Activated CD4-positive, alpha-beta T cell treated with anti-CD3 and anti-CD28 coated beads for 48 hours (primary cell): ENCODE data around the gene CLCN7.
"Not testable (repeated sequence)": the region's sequence is repeated elsewhere in the genome, so short reads cannot be mapped to it uniquely, and the experiment has no call there.

Source experiments
- DNase-seq: peaks from one replicate; pipeline ENCODE4 v3.0.0-alpha.2; 2020

Gene CLCN7

GRCh38 chr16:1486551-1487390 is 11.9 kb upstream of the CLCN7 start:
- DNase-seq, result no peak

GRCh38 chr16:1485847-1486496 is 11.1 kb upstream of the CLCN7 start:
- no peak for DNase-seq

DNA sequence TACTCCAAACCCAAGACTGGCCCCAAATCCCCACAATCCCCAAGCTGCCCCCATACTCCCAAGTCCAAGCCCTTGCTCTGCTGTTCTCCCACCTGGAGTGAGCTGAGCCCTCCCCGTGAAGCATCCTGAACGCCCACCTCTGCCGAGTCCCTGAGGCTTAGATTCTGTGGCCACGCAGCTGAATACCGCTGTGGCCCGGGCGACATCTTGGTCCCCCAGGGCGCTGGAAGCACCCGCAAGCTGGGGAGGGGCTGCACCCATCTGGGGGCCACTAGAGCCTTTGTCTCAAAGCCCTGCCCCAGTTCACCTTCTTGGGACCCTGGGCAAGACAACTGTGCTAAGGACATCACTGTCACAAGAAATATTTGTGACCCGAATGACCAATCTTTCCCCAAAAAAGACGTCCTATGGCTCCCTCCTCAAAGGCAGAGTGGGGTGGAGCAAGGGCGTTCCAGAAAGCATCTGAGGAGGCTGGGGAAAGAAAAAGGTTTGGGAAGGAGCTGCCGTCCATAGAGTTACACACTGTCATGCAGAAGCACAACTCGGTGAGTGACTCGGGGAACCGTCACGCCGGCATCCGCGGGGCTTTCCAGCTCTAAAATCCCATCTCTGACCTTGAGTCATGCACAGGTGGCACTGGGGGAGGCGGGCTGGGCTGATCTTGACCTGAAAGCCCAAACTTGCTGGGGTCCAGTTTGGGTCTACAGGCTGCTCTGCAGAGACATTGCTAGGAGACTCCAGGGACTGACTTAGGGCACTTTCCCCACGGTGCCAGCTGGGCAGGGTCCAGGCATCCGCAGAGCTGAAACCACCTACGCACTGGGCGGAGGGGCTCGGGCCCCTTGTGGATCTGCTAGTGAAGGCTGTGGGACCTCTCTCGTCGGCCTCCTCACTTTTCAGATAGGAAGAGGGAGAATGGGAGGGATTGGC is 7.3 kb upstream of the CLCN7 start:
- no peak for DNase-seq

- not testable (repeated sequence) for DNase-seq
Observed at GRCh38 chr16:1478937-1479336, 4.1 kb upstream of the CLCN7 start.

DNA sequence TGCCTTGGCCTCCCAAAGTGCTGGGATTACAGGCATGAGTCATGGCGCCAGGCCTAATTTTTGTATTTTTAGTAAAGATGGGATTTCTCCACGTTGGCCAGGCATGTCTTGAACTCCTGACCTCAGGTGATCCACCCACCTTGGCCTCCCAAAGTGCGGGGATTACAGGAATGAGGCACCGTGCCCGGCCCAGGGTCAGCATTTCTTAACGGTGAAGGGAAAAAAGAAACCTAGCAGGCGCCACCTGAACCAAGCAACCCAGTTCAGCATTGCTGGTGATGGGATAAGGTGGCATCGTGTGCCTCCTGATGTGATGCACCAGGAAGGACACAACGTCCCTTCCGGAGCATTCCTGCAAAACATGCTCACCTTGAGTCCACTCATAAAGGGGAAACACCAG is 2.2 kb upstream of the CLCN7 start:
- no peak for DNase-seq

GRCh38 chr16:1475552-1476114 is 805 bp upstream of the CLCN7 start:
- no peak for DNase-seq

GRCh38 chr16:1474082-1474795 is 589 bp downstream of the CLCN7 start:
- DNase-seq, result no peak

DNA sequence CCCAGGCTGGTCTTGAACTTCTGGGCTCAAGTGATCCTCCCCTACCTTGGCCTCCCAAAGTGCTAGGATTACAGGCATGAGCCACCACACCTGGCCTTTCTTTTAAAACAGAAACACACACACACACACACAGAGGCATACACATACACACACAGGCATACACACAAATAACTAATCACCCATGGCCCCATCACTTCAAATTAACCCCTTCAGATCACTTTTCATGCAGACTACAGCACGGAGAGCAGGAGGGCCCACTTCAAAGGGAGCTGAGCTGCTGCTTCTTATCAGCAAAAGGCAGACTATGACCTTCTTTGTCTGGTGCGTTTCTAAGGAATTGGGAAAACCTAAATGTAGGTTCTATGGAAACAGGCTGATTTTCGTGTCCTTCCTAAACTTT is 1.9 kb downstream of the CLCN7 start:
- no peak for DNase-seq

- no peak for DNase-seq
Observed at GRCh38 chr16:1471569-1472194, 3.1 kb downstream of the CLCN7 start.

DNA sequence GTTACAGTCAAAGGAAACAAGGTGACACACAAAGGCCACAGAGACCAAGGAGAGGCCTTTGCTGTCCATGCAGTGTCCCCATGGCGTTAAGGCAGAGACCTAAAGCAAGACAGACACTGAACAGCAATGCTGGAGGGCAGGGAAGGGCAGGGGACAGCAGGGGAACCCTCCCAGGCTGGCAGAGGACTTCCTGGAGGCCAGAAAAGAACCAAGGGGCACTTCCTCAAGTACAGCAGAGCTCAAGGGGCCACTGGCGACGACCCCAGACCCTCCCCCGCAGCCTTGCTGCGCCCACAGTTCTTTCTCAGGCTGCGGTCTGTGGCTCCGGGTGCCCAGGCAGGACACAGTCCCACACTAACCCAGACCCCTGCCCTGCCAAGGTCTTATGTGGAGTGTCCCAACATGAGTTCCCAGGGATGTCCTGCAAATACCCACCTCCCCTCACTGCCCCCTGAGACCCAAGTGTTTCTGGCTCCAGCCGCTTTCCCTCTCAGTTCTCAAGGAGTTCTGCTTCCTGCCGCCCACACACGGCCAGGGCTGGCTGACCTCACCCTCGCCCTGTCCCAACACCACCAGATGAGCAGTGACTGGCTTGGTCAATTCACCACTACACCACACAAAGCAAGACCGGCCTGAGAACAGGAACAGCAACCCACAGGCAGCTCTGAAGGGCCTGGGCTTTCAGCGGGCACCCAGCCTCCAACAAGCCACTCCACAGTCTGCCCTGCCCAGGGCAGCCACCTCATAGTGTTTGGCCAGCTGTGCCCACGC is 4.2 kb downstream of the CLCN7 start:
- DNase-seq, result no peak

DNA sequence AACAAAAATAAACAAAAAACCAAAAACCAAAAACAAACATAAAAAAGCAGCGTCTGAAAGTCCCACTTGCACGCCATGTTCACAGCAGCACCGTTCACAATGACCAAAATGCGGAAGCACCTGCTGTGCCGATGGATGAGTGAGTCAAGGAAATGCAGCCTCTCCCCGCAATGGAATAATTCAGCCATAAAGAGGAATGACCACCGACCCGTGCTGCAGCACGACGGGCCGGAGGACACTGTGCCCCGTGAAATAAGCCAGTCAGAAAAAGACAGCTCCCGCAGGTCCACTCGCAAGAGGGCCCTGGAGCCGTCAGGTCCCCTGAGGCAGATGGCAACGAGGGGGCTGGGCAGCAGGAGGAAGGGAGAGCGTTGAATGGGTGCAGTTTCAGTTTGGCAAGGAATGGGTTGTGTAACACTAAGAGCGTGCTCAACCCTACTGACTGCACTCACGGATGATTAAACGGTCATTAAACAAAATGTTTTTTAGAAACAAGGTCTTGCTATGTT is 5.1 kb downstream of the CLCN7 start:
- DNase-seq, result no peak

DNA sequence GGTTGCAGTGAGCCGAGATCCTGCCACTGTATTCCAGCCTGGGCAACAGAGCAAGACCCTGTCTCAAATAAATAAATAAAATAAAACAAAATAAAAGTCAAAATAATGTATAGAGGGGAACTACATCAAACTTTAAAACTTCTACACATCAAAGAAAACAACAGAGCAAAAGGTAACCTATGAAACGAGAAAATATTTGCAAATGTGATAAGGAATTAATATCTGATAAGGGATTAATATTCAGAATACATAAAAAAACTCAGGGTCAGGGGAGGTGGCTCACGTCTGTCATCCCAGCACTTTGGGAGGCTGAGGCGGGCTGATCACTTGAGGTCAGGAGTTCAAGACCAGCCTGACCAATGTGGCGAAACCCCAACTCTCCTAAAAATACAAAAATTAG is 5.7 kb downstream of the CLCN7 start:
- not testable (repeated sequence) for DNase-seq

- DNase-seq, result no peak
Observed at GRCh38 chr16:1468426-1468810, 6.4 kb downstream of the CLCN7 start.

GRCh38 chr16:1466968-1467521 is 7.8 kb downstream of the CLCN7 start:
- DNase-seq, result no peak

GRCh38 chr16:1466054-1466453 is 8.8 kb downstream of the CLCN7 start:
- no peak for DNase-seq

GRCh38 chr16:1465567-1465915 is 9.3 kb downstream of the CLCN7 start:
- DNase-seq, result no peak

DNA sequence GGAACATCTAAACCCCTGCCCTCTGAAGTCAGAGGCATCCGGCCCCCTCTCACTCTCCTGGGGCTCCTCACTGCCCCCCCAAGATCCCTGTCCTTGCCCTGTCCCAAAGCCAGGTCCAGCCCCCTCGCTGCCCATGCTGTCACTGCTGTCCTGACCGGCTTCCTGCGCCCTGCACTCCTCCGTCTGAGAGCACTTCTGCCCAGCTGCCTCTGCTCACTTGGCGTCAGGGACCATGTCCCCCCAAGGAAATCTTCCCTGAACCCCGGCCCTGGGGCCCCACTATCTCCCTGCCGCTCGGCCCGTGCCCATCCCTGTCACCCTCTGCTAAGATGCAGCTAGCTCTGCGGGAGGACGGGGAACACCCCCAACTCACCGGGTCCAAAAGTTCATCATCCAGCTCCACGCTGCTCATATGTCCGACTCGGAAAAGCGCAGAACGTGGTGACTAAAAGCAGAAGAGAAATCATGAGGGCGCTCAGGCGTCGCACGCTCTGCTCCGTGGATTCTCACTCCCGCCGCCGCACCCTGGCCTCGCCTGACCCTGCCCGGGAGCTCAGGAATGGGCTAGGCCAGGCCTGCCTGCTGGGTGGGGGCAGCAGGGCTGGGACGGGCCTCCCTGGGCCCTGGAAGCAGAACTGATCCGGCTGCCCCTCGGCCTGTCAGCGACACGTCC is 9.8 kb downstream of the CLCN7 start:
- DNase-seq, result no peak

DNA sequence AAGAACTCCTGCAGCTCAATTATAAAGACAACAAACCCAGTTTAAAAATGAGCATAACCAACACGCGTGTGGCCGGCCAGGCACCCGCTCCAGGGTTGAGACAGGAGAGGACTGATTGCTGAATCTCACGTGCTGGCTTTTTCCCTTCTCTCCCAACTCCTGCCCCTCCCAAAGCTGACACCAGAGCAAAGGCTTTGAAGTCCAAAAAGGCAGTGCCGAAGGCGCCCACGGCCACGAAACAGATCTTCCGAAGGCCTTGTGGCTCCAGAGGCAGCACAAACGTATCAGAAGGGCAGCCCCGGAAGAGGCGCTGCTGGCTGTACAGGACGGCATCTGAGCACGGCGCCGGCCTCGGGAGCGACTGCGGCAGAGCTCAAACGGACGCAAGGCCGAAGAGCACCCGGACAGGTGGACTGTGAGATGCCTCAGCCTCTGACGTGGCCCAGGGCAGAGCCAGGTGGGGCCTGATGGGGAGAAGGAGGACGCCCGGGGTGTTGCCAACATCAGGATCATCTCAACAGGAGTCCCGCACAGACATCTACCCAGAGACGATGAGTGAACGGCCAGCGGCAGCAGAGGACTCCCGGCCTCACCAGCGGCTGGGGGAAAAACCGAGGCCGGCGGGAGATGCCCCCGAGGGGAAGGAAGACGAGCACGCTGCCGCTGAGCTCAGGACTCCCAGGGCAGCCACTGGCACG is 10.5 kb downstream of the CLCN7 start:
- DNase-seq, result no peak

- no peak for DNase-seq
Observed at GRCh38 chr16:1461146-1461545, 13.7 kb downstream of the CLCN7 start.
